Keratinocyte (primary cell): Measurements from ENCODE around the gene SPON1.

Experiments used
- EZH2 ChIP-seq: IDR thresholded peaks from one replicate; pipeline ENCODE4 v1.6.1; 2012; ENCODE audit warnings: inconsistent platforms, mild to moderate bottlenecking, low read length, moderate library complexity
- TF ChIP-seq, protein P1 (sequence below), 3 experiments: IDR thresholded peaks in 1 of 3; conservative IDR thresholded peaks in 1 of 3; optimal IDR thresholded peaks in 1 of 3; 2 replicates in 2 of 3; 3 replicates in 1 of 3; pipeline versions ENCODE3 to v1.5.1; 2011; ENCODE audit warnings: low read length in 3 of 3, mild to moderate bottlenecking in 3 of 3, moderate library complexity in 2 of 3, control low read depth in 1 of 3, inconsistent platforms in 1 of 3; ENCODE audit not compliant: insufficient read depth in 2 of 3; ENCODE audit errors: extremely low read depth in 1 of 3

DNA sequence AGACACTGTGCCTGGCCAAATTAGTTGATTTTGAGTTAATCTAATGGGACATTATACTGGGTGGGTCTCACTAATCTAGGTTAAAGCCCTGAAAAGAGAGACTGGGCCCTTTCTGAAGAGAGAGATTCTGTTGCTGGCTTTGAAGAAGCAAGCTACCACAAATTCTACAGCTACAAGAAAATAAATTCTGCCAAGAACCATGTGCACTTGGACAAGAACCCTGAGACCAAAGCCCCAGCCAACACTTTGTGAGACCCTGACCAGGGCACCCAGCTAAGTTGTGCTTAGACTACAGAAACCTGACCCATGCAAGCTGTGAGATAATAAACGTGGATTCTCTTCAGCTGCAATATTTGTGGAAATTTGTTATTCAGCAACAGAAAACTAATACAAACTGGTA, 20.1 kb upstream of the SPON1 start:
- TF ChIP-seq, protein P1, sequence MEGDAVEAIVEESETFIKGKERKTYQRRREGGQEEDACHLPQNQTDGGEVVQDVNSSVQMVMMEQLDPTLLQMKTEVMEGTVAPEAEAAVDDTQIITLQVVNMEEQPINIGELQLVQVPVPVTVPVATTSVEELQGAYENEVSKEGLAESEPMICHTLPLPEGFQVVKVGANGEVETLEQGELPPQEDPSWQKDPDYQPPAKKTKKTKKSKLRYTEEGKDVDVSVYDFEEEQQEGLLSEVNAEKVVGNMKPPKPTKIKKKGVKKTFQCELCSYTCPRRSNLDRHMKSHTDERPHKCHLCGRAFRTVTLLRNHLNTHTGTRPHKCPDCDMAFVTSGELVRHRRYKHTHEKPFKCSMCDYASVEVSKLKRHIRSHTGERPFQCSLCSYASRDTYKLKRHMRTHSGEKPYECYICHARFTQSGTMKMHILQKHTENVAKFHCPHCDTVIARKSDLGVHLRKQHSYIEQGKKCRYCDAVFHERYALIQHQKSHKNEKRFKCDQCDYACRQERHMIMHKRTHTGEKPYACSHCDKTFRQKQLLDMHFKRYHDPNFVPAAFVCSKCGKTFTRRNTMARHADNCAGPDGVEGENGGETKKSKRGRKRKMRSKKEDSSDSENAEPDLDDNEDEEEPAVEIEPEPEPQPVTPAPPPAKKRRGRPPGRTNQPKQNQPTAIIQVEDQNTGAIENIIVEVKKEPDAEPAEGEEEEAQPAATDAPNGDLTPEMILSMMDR (optimal IDR thresholded peaks at IDR 0.05 in 1 of 3, IDR thresholded peaks at IDR 0.05 in 1 of 3, conservative IDR thresholded peaks at IDR 0.05 in 1 of 3; ENCODE audit: extremely low read depth in 1 of 3, insufficient read depth in 2 of 3, low read length in 3 of 3): no peak
- no peak for TF ChIP-seq EZH2
